GM23338 (cell line): ENCODE results near the gene DIAPH3.

ENCODE experiments used
- CREB1 ChIP-seq: fragments of 250-450 bp; sonication (Bioruptor Pico); IDR thresholded peaks from 2 replicates; pipeline ENCODE4 v1.5.0; 2020; ENCODE audit warnings: low read depth, mild to moderate bottlenecking, moderate library complexity
- EZH2 ChIP-seq: fragments of 200-600 bp; sonication (generic); IDR thresholded peaks from one replicate; pipeline ENCODE4 v1.8.0; 2017; ENCODE audit warnings: antibody characterized with exemption, mild to moderate bottlenecking, low read depth; ENCODE audit not compliant: unreplicated experiment
- EZH2phosphoT487 ChIP-seq: fragments of 200-600 bp; sonication (generic); IDR thresholded peaks from one replicate; pipeline ENCODE4 v1.8.1; 2018; ENCODE audit warnings: antibody characterized with exemption; ENCODE audit not compliant: unreplicated experiment
- JUNB ChIP-seq: IDR thresholded peaks from one replicate; pipeline ENCODE4 v1.6.1; 2016; ENCODE audit warnings: antibody characterized with exemption; ENCODE audit not compliant: unreplicated experiment
- NANOG ChIP-seq: IDR thresholded peaks from 2 replicates; pipeline ENCODE4 v1.6.1; 2016; ENCODE audit warnings: antibody characterized with exemption, borderline replicate concordance
- POLR2AphosphoS5 ChIP-seq: IDR thresholded peaks from 2 replicates; pipeline ENCODE4 v1.6.1; 2016; ENCODE audit warnings: antibody characterized with exemption, low read depth
- TF ChIP-seq, protein P1 (sequence below), 2 experiments: fragments of 200-600 bp in 1 of 2; sonication (generic) in 1 of 2; conservative IDR thresholded peaks; 2 replicates each; pipeline versions ENCODE4 v1.5.1 to v1.6.1; 2016 to 2017; ENCODE audit warnings: antibody characterized with exemption in 2 of 2, low read depth in 2 of 2, mild to moderate bottlenecking in 2 of 2, moderate library complexity in 1 of 2
- TF ChIP-seq, protein P2 (sequence below): IDR thresholded peaks from one replicate; pipeline ENCODE4 v1.6.1; 2018; ENCODE audit warnings: antibody characterized with exemption; ENCODE audit not compliant: unreplicated experiment

DNA sequence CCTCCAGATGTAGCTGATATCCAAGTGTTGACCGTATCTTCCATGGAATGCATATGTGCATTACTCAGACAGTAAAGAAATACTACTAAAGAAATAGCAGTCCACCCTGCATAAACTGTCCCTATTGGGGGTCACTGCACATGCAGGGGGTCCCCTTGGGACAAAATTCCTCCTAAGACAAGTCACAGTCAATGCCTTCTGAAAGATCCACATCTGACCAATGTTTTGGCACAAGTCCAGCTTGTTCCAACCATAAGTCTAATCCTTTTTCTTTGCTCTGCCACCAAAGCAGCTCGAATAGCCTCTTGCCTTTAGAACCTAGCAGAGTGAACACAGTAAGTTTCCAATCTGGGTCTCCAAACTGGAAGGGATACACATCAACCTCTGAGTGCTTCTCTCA is 87.9 kb downstream of the DIAPH3 start:
- TF ChIP-seq JUNB (no peak), POLR2AphosphoS5 (no peak), EZH2 (no peak), CREB1 (CRISPR knock-in tag) (no peak), NANOG (no peak), EZH2phosphoT487 (no peak)
- TF ChIP-seq, protein P1, sequence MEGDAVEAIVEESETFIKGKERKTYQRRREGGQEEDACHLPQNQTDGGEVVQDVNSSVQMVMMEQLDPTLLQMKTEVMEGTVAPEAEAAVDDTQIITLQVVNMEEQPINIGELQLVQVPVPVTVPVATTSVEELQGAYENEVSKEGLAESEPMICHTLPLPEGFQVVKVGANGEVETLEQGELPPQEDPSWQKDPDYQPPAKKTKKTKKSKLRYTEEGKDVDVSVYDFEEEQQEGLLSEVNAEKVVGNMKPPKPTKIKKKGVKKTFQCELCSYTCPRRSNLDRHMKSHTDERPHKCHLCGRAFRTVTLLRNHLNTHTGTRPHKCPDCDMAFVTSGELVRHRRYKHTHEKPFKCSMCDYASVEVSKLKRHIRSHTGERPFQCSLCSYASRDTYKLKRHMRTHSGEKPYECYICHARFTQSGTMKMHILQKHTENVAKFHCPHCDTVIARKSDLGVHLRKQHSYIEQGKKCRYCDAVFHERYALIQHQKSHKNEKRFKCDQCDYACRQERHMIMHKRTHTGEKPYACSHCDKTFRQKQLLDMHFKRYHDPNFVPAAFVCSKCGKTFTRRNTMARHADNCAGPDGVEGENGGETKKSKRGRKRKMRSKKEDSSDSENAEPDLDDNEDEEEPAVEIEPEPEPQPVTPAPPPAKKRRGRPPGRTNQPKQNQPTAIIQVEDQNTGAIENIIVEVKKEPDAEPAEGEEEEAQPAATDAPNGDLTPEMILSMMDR (conservative IDR thresholded peaks at IDR 0.05; ENCODE audit: low read depth in 2 of 2), result no peak
- TF ChIP-seq, protein P2, sequence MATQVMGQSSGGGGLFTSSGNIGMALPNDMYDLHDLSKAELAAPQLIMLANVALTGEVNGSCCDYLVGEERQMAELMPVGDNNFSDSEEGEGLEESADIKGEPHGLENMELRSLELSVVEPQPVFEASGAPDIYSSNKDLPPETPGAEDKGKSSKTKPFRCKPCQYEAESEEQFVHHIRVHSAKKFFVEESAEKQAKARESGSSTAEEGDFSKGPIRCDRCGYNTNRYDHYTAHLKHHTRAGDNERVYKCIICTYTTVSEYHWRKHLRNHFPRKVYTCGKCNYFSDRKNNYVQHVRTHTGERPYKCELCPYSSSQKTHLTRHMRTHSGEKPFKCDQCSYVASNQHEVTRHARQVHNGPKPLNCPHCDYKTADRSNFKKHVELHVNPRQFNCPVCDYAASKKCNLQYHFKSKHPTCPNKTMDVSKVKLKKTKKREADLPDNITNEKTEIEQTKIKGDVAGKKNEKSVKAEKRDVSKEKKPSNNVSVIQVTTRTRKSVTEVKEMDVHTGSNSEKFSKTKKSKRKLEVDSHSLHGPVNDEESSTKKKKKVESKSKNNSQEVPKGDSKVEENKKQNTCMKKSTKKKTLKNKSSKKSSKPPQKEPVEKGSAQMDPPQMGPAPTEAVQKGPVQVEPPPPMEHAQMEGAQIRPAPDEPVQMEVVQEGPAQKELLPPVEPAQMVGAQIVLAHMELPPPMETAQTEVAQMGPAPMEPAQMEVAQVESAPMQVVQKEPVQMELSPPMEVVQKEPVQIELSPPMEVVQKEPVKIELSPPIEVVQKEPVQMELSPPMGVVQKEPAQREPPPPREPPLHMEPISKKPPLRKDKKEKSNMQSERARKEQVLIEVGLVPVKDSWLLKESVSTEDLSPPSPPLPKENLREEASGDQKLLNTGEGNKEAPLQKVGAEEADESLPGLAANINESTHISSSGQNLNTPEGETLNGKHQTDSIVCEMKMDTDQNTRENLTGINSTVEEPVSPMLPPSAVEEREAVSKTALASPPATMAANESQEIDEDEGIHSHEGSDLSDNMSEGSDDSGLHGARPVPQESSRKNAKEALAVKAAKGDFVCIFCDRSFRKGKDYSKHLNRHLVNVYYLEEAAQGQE, result no peak
